ENCODE data around the gene MAP4K2.

MAP4K2 gene

GRCh38 chr11:64786308-64786707 lies 16.7 kb downstream of the MAP4K2 start:
- no peak overlapping the region for H3K4ac ChIP-seq (ENCODE audit: low read length)
- no peak overlapping the region for H3K27ac ChIP-seq (replicated peaks; ENCODE audit: low read length)
- no peaks in the 10 kb centered on the region for H3K4me1 ChIP-seq (ENCODE audit: control insufficient read depth in 2 of 2, insufficient read depth in 1 of 2, low read depth in 1 of 2, low read length in 2 of 2)
- H3K4me3 ChIP-seq (ENCODE audit: low read length in 2 of 2), result peak overlapping the region in 1 of 2 donors; percentile 67
- no peak overlapping the region for H2BK5ac ChIP-seq (ENCODE audit: low read length)
- H2BK12ac ChIP-seq (ENCODE audit: low read length), result no peak overlapping the region
- no peak overlapping the region for H4K8ac ChIP-seq (ENCODE audit: low read depth, low read length)
- no peak overlapping the region for H2AFZ ChIP-seq (ENCODE audit: low read length)
- H3K4me2 ChIP-seq (ENCODE audit: insufficient read depth, low read length, poor library complexity, severe bottlenecking), result no peak overlapping the region
- peaks cover 3 to 18% of the 10 kb centered on the region in 2 donors for H3K36me3 ChIP-seq (replicated peaks in 1 of 2; ENCODE audit: control insufficient read depth in 2 of 2, insufficient read depth in 2 of 2, low read length in 2 of 2)
- WGBS, 2 donors (ENCODE audit: extremely low coverage in 2 of 2, insufficient read length in 2 of 2, insufficient replicate concordance in 1 of 2), result no CpG with 5 or more reads among the region's 10 CpGs
- no peak overlapping the region for H2BK120ac ChIP-seq (ENCODE audit: low read depth, low read length)
- H3K27me3 ChIP-seq (ENCODE audit: control insufficient read depth in 3 of 3, insufficient read depth in 3 of 3, low read depth in 1 of 3, low read length in 3 of 3), result no peaks in the 10 kb centered on the region
- DNase-seq (ENCODE audit: low spot score), result no peak
- H3K18ac ChIP-seq (ENCODE audit: low read length), result no peak overlapping the region
- no peak overlapping the region for H3K14ac ChIP-seq (ENCODE audit: low read length)
- H3K23ac ChIP-seq (ENCODE audit: low read depth, low read length, poor library complexity), result no peak overlapping the region
- no peaks in the 10 kb centered on the region for H3K9me3 ChIP-seq (replicated peaks in 1 of 2; ENCODE audit: control insufficient read depth in 2 of 2, insufficient read depth in 1 of 2, low read depth in 1 of 2, low read length in 2 of 2)
- no peak overlapping the region for H4K91ac ChIP-seq (ENCODE audit: low read depth, low read length, poor library complexity)
- H2BK15ac ChIP-seq (ENCODE audit: low read length), result no peak overlapping the region
- H2AK5ac ChIP-seq (ENCODE audit: low read depth, low read length), result no peak overlapping the region
- no peaks in the 10 kb centered on the region for H3K79me1 ChIP-seq (ENCODE audit: low read depth, low read length)
- H3K9ac ChIP-seq (ENCODE audit: low read depth, low read length, poor library complexity), result no peak overlapping the region

GRCh38 chr11:64784813-64785581 lies 18.0 kb downstream of the MAP4K2 start:
- WGBS, 2 donors (ENCODE audit: extremely low coverage in 2 of 2, insufficient read length in 2 of 2, insufficient replicate concordance in 1 of 2), result no CpG with 5 or more reads among the region's 12 CpGs
- Histone ChIP-seq H3K4me2 (ENCODE audit: insufficient read depth, low read length, poor library complexity, severe bottlenecking) (no peak overlapping the region), H3K14ac (ENCODE audit: low read length) (no peak overlapping the region)

GRCh38 chr11:64778473-64779298 lies 24.3 kb downstream of the MAP4K2 start, which contains the start of gene SF1:
Gene SF1 (minus strand): TSS chr11:64778542. CDS start chr11:64778392, 150 bp downstream.
- Histone ChIP-seq H3K4me1 (ENCODE audit: control insufficient read depth in 2 of 2, insufficient read depth in 1 of 2, low read depth in 1 of 2, low read length in 2 of 2) (peaks cover 5 to 10% of the 10 kb centered on the region in 2 donors), H3K79me1 (ENCODE audit: low read depth, low read length) (peaks cover 5% of the 10 kb centered on the region), H3K27ac (replicated peaks; ENCODE audit: low read length) (peak within 1 kb of the TSS; percentile 99), H2BK5ac (ENCODE audit: low read length) (peak within 1 kb of the TSS; percentile 90), H3K23ac (ENCODE audit: low read depth, low read length, poor library complexity) (peak within 1 kb of the TSS; percentile 99), H3K4ac (ENCODE audit: low read length) (peak within 1 kb of the TSS; percentile 97), H3K14ac (ENCODE audit: low read length) (peak within 1 kb of the TSS; percentile 85), H4K91ac (ENCODE audit: low read depth, low read length, poor library complexity) (peak within 1 kb of the TSS; percentile 81), H3K36me3 (replicated peaks in 1 of 2; ENCODE audit: control insufficient read depth in 2 of 2, insufficient read depth in 2 of 2, low read length in 2 of 2) (peaks cover 28 to 64% of the 10 kb centered on the region in 2 donors), H2BK15ac (ENCODE audit: low read length) (peak within 1 kb of the TSS; percentile 73), H3K9ac (ENCODE audit: low read depth, low read length, poor library complexity) (peak within 1 kb of the TSS; percentile 96), H4K8ac (ENCODE audit: low read depth, low read length) (no peak within 1 kb of the TSS), H3K18ac (ENCODE audit: low read length) (peak within 1 kb of the TSS; percentile 99), H2BK12ac (ENCODE audit: low read length) (peak within 1 kb of the TSS; percentile 32), H3K9me3 (replicated peaks in 1 of 2; ENCODE audit: control insufficient read depth in 2 of 2, insufficient read depth in 1 of 2, low read depth in 1 of 2, low read length in 2 of 2) (no peaks in the 10 kb centered on the region), H3K4me3 (ENCODE audit: low read length in 2 of 2) (peak within 1 kb of the TSS; percentile 89 to 98), H2AK5ac (ENCODE audit: low read depth, low read length) (peak within 1 kb of the TSS; percentile 100), H3K27me3 (ENCODE audit: control insufficient read depth in 3 of 3, insufficient read depth in 3 of 3, low read depth in 1 of 3, low read length in 3 of 3) (no peaks in the 10 kb centered on the region), H2AFZ (ENCODE audit: low read length) (peak within 1 kb of the TSS; percentile 72), H3K4me2 (ENCODE audit: insufficient read depth, low read length, poor library complexity, severe bottlenecking) (peak within 1 kb of the TSS; percentile 89), H2BK120ac (ENCODE audit: low read depth, low read length) (peak within 1 kb of the TSS; percentile 98)
- peak; percentile 100 for DNase-seq (ENCODE audit: low spot score)
- WGBS, 2 donors (ENCODE audit: extremely low coverage in 2 of 2, insufficient read length in 2 of 2, insufficient replicate concordance in 1 of 2), result no CpG with 5 or more reads among the region's 80 CpGs

More at GRCh38 chr11:64784813-64785581, 18.0 kb downstream of the MAP4K2 start:
- DNase-seq (ENCODE audit: low spot score), result no peak
- Histone ChIP-seq H3K9ac (ENCODE audit: low read depth, low read length, poor library complexity) (no peak overlapping the region), H3K18ac (ENCODE audit: low read length) (no peak overlapping the region), H3K27ac (replicated peaks; ENCODE audit: low read length) (no peak overlapping the region), H3K23ac (ENCODE audit: low read depth, low read length, poor library complexity) (no peak overlapping the region), H2BK15ac (ENCODE audit: low read length) (no peak overlapping the region), H3K27me3 (ENCODE audit: control insufficient read depth in 3 of 3, insufficient read depth in 3 of 3, low read depth in 1 of 3, low read length in 3 of 3) (no peaks in the 10 kb centered on the region), H3K4me1 (ENCODE audit: control insufficient read depth in 2 of 2, insufficient read depth in 1 of 2, low read depth in 1 of 2, low read length in 2 of 2) (no peaks in the 10 kb centered on the region), H2BK12ac (ENCODE audit: low read length) (no peak overlapping the region), H2AFZ (ENCODE audit: low read length) (no peak overlapping the region), H2BK5ac (ENCODE audit: low read length) (no peak overlapping the region), H3K36me3 (replicated peaks in 1 of 2; ENCODE audit: control insufficient read depth in 2 of 2, insufficient read depth in 2 of 2, low read length in 2 of 2) (peaks cover 2 to 29% of the 10 kb centered on the region in 2 donors), H3K79me1 (ENCODE audit: low read depth, low read length) (no peaks in the 10 kb centered on the region), H4K91ac (ENCODE audit: low read depth, low read length, poor library complexity) (no peak overlapping the region), H2BK120ac (ENCODE audit: low read depth, low read length) (no peak overlapping the region), H3K9me3 (replicated peaks in 1 of 2; ENCODE audit: control insufficient read depth in 2 of 2, insufficient read depth in 1 of 2, low read depth in 1 of 2, low read length in 2 of 2) (no peaks in the 10 kb centered on the region), H4K8ac (ENCODE audit: low read depth, low read length) (no peak overlapping the region), H2AK5ac (ENCODE audit: low read depth, low read length) (no peak overlapping the region), H3K4ac (ENCODE audit: low read length) (no peak overlapping the region), H3K4me3 (ENCODE audit: low read length in 2 of 2) (no peak overlapping the region)

- Histone ChIP-seq H2BK12ac (ENCODE audit: low read length) (peak overlapping the region; percentile 32), H2AFZ (ENCODE audit: low read length) (peak overlapping the region; percentile 61), H3K9ac (ENCODE audit: low read depth, low read length, poor library complexity) (peak overlapping the region; percentile 95), H3K4me1 (ENCODE audit: control insufficient read depth in 2 of 2, insufficient read depth in 1 of 2, low read depth in 1 of 2, low read length in 2 of 2) (peaks cover 5 to 10% of the 10 kb centered on the region in 2 donors), H2BK5ac (ENCODE audit: low read length) (peak overlapping the region; percentile 90), H3K27ac (replicated peaks; ENCODE audit: low read length) (peak overlapping the region; percentile 99), H2AK5ac (ENCODE audit: low read depth, low read length) (peak overlapping the region; percentile 100), H3K36me3 (replicated peaks in 1 of 2; ENCODE audit: control insufficient read depth in 2 of 2, insufficient read depth in 2 of 2, low read length in 2 of 2) (peaks cover 32 to 69% of the 10 kb centered on the region in 2 donors), H4K8ac (ENCODE audit: low read depth, low read length) (no peak overlapping the region), H2BK15ac (ENCODE audit: low read length) (peak overlapping the region; percentile 73), H3K27me3 (ENCODE audit: control insufficient read depth in 3 of 3, insufficient read depth in 3 of 3, low read depth in 1 of 3, low read length in 3 of 3) (no peaks in the 10 kb centered on the region), H3K4me3 (ENCODE audit: low read length in 2 of 2) (peak overlapping the region; percentile 89 to 98), H4K91ac (ENCODE audit: low read depth, low read length, poor library complexity) (peak overlapping the region; percentile 81), H3K23ac (ENCODE audit: low read depth, low read length, poor library complexity) (peak overlapping the region; percentile 99), H2BK120ac (ENCODE audit: low read depth, low read length) (peak overlapping the region; percentile 98), H3K18ac (ENCODE audit: low read length) (peak overlapping the region; percentile 99), H3K9me3 (replicated peaks in 1 of 2; ENCODE audit: control insufficient read depth in 2 of 2, insufficient read depth in 1 of 2, low read depth in 1 of 2, low read length in 2 of 2) (no peaks in the 10 kb centered on the region), H3K4ac (ENCODE audit: low read length) (peak overlapping the region; percentile 97), H3K79me1 (ENCODE audit: low read depth, low read length) (peaks cover 5% of the 10 kb centered on the region), H3K14ac (ENCODE audit: low read length) (peak overlapping the region; percentile 85), H3K4me2 (ENCODE audit: insufficient read depth, low read length, poor library complexity, severe bottlenecking) (peak overlapping the region; percentile 32)
- WGBS, 2 donors (ENCODE audit: extremely low coverage in 2 of 2, insufficient read length in 2 of 2, insufficient replicate concordance in 1 of 2), result no CpG with 5 or more reads among the region's 28 CpGs
- no peak for DNase-seq (ENCODE audit: low spot score)
These were observed 24.9 kb downstream of the MAP4K2 start for GRCh38 chr11:64778223-64778472.

Measured in neuronal stem cell (in vitro differentiated cells).